Activated CD8-positive, alpha-beta memory T cell treated with anti-CD3 and anti-CD28 coated beads, Interleukin-2, amount 50 U/mL, for 1 hour (primary cell): ENCODE data around the gene GDPD3.

Experiments
- DNase-seq: peaks from one replicate; pipeline ENCODE4 v3.0.0-alpha.2; 2020; ENCODE audit errors: extremely low read depth

GDPD3 gene

DNA sequence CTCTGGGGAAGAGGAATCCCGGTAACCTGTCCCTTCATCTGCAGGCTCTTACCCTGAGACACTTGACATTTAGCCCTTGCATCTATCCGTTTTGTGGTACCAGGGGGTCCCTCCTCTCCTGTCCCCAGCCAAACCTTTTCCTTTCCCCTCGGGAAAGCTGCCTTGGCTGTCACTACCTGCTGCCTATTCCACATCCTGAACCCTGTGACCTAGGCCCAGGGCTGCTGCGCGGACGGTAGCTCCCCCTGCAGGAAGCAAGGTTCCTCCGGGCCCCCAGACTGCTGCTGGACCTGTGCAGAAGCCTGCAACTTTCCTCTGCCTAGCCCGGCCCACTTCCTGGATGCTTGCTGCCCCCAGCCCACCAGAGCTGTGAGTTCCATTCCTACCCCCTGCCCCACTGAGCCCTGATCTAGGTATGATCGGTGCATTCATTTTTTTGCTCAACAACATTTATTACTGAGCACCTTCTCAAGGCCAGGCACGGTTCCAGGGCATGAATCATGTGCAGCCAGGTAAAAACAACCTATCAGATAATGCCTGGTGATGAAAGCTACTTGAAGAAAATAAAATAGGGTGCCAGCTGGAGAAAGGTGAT, 58.3 kb downstream of the GDPD3 start:
- no peak for DNase-seq
